AG09319 (cell line): Measurements from ENCODE around the gene CCNL1.

Source experiments
- DNase-seq: peaks from one replicate; pipeline ENCODE4 v3.0.0-alpha.2; 2010; ENCODE audit warnings: low read depth; ENCODE audit errors: extremely low read depth
- CTCF ChIP-seq: IDR thresholded peaks from 2 replicates; pipeline ENCODE4 v1.5.1; 2011; ENCODE audit warnings: low read depth, mild to moderate bottlenecking, inconsistent platforms, low read length, moderate library complexity

CCNL1 gene

GRCh38 chr3:157100608-157101396 is 59.1 kb downstream of the CCNL1 start:
- DNase-seq: no peak
- no peak for TF ChIP-seq CTCF

- TF ChIP-seq CTCF: no peak
- no peak for DNase-seq
Measured at GRCh38 chr3:157100096-157100477, 59.9 kb downstream of the CCNL1 start.

- no peak for TF ChIP-seq CTCF
- no peak for DNase-seq
Measured at GRCh38 chr3:157099326-157100095, 60.4 kb downstream of the CCNL1 start.

GRCh38 chr3:157098823-157099185 is 61.1 kb downstream of the CCNL1 start:
- TF ChIP-seq CTCF: no peak
- no peak for DNase-seq

DNA sequence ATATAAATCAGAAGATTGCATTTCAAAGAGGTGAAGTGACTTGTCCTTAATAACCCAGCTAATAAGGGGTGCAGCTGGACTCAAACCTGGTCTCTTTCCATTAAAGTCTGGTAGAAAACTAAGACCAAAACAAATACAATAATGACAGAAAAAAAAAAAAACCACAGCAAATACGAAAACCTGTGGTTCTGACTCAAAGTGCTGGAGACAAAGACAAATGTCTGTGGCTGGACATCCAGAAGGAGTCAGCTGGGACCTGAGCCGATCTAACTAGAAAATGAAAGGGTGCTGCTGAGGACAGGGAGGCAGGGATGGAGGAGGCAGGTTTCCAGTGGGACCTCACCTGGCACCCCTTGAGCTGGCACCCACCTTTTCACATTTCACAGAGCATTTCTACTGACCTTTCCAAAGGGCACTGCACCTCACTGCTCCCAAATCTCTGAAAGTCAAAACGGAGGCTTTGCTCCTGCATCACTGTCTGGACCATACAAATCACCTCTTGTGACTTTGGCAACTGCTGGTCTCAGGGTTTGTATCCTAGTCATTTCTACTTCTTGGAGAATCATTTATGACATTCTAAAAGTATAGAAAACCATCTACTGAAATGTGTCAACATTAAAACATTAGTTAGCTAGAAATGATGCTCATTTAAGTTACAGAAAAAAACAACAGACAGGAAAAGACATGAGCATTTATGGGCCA is 61.7 kb downstream of the CCNL1 start:
- no peak for TF ChIP-seq CTCF
- no peak for DNase-seq
